ENCODE data around the gene LRRTM2.

DNA sequence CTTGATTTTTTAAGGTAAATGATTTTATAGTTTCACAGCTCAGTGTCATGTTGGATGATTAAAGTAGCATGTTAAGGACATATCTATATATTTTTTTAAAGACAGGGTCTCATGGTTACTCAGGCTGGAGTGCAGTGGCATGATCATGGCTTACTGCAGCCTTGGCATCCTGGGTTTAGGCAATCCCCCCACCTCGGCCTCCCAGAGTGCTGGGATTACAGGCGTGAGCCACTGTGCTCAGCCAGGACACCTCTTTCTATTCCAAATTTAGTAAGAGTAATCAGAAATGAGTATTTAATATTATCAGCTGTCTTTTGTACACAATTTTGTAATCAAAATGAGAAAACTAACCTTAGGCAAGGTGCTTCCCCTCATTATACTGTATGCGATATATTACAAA, 38.6 kb upstream of the LRRTM2 start:
- TF ChIP-seq, protein P1, sequence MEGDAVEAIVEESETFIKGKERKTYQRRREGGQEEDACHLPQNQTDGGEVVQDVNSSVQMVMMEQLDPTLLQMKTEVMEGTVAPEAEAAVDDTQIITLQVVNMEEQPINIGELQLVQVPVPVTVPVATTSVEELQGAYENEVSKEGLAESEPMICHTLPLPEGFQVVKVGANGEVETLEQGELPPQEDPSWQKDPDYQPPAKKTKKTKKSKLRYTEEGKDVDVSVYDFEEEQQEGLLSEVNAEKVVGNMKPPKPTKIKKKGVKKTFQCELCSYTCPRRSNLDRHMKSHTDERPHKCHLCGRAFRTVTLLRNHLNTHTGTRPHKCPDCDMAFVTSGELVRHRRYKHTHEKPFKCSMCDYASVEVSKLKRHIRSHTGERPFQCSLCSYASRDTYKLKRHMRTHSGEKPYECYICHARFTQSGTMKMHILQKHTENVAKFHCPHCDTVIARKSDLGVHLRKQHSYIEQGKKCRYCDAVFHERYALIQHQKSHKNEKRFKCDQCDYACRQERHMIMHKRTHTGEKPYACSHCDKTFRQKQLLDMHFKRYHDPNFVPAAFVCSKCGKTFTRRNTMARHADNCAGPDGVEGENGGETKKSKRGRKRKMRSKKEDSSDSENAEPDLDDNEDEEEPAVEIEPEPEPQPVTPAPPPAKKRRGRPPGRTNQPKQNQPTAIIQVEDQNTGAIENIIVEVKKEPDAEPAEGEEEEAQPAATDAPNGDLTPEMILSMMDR (IDR thresholded peaks at IDR 0.05), result no peak
- no peak for TF ChIP-seq POLR2A (IDR thresholded peaks at IDR 0.05)

Data from testis (tissue), 2 donors.